Measurements from ENCODE around the gene NSD2.
"Not testable (repeated sequence)": the region's sequence is repeated elsewhere in the genome, so short reads cannot be mapped to it uniquely, and the experiment has no call there.

DNA sequence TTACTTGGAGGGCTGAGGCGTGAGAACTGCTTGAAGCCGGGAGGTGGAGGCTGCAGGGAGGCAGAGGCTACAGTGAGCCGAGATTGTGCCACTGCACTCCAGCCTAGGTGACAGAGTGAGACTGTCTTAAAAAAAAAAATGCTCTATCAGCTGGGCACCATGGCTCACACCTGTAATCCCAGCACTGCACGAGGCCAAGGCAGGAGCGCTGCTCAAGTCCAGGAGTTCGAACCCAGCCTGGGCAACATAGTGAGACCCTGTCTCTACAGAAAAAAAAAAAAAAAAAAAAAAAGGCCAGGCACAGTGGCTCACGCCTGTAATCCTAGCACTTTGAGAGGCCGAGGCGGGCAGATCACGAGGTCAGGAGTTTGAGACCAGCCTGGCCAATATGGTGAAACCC lies 26.6 kb upstream of the NSD2 start:
- TF ChIP-seq, protein P1, sequence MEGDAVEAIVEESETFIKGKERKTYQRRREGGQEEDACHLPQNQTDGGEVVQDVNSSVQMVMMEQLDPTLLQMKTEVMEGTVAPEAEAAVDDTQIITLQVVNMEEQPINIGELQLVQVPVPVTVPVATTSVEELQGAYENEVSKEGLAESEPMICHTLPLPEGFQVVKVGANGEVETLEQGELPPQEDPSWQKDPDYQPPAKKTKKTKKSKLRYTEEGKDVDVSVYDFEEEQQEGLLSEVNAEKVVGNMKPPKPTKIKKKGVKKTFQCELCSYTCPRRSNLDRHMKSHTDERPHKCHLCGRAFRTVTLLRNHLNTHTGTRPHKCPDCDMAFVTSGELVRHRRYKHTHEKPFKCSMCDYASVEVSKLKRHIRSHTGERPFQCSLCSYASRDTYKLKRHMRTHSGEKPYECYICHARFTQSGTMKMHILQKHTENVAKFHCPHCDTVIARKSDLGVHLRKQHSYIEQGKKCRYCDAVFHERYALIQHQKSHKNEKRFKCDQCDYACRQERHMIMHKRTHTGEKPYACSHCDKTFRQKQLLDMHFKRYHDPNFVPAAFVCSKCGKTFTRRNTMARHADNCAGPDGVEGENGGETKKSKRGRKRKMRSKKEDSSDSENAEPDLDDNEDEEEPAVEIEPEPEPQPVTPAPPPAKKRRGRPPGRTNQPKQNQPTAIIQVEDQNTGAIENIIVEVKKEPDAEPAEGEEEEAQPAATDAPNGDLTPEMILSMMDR (IDR thresholded peaks at IDR 0.05): not testable (repeated sequence)
- not testable (repeated sequence) for TF ChIP-seq POLR2A (IDR thresholded peaks at IDR 0.05)
